Measurements from ENCODE around the gene AFAP1L2.

DNA sequence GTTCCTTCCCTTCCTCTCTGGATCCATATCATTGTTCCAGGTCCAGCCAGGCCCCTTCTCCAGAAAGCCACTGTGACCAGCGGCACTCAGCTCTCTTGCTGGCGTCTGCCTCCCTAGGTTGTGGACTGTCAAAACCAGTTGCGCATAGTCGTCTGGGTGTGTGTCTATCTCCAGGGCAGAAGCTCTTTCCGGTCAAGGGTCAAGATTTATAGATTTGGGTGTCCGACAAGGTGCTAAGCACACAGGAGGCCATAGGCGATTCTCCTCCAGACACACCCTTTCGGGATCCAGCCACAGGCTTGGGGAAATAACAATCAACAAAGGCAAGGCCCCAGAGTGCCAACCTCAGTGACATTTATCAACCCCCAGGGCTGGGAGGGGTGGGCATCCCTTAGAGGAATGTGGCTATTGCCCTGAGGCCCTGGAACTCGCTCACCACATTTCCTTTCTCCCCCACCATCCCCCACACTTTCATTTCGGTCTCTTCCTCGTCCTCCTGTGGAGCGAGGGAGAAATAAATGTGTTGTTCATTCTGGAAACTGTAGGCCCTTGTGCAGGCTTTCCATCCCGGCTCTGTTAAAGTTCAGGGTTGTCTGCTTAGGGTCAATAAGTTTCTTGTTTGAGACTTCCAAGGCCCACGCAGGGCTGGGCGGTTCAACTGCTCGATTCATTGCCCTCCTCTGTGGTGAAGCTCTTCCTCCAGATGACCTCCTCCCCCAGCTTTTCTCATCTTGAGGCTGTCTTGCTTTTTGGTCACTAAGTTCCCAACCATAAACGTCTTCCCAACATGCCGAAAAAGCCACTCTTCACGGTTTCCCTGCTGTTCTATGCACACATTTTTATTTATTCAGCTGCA, 57.9 kb downstream of the AFAP1L2 start:
- TF ChIP-seq, protein P1, sequence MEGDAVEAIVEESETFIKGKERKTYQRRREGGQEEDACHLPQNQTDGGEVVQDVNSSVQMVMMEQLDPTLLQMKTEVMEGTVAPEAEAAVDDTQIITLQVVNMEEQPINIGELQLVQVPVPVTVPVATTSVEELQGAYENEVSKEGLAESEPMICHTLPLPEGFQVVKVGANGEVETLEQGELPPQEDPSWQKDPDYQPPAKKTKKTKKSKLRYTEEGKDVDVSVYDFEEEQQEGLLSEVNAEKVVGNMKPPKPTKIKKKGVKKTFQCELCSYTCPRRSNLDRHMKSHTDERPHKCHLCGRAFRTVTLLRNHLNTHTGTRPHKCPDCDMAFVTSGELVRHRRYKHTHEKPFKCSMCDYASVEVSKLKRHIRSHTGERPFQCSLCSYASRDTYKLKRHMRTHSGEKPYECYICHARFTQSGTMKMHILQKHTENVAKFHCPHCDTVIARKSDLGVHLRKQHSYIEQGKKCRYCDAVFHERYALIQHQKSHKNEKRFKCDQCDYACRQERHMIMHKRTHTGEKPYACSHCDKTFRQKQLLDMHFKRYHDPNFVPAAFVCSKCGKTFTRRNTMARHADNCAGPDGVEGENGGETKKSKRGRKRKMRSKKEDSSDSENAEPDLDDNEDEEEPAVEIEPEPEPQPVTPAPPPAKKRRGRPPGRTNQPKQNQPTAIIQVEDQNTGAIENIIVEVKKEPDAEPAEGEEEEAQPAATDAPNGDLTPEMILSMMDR (IDR thresholded peaks at IDR 0.05): no peak
- TF ChIP-seq EZH2 (IDR thresholded peaks at IDR 0.05) (no peak), EZH2phosphoT487 (IDR thresholded peaks at IDR 0.05) (no peak)

Data from neural progenitor cell (in vitro differentiated cells).